GM13976 (cell line): ENCODE data around the gene TAF10.

Experiments
- DNase-seq: peaks from one replicate; pipeline ENCODE4 v3.0.0; 2012; ENCODE audit warnings: low spot score
- CTCF ChIP-seq: IDR thresholded peaks from 2 replicates; pipeline ENCODE4 v1.5.1; 2012; ENCODE audit warnings: borderline replicate concordance, mild to moderate bottlenecking; ENCODE audit not compliant: insufficient read depth; ENCODE audit errors: extremely low read depth, missing control alignments, control extremely low read depth
- in situ Hi-C: fragments of 300-500 bp; cut with MboI; formaldehyde crosslinking; loops from one replicate; pipeline ENCODE4 v1.12.0; 2022; ENCODE audit warnings: low sequenced_read_pairs, mixed read lengths, inconsistent platforms; ENCODE audit not compliant: unreplicated experiment

TAF10 gene

GRCh38 chr11:6625832-6626420 lies 13.9 kb upstream of the TAF10 start:
- no peak for TF ChIP-seq CTCF
- in situ Hi-C loops, result no loop called here
- no peak for DNase-seq

- in situ Hi-C loops, result no loop called here
- DNase-seq, result no peak
- TF ChIP-seq CTCF, result no peak
Observed at GRCh38 chr11:6625156-6625831, 13.3 kb upstream of the TAF10 start.

GRCh38 chr11:6623391-6624363 lies 11.7 kb upstream of the TAF10 start:
- no peak for DNase-seq
- in situ Hi-C loops, result no loop called here
- TF ChIP-seq CTCF, result no peak

- DNase-seq, result no peak
- TF ChIP-seq CTCF, result no peak
- in situ Hi-C loops, result no loop called here
Observed at GRCh38 chr11:6622261-6623171, 10.5 kb upstream of the TAF10 start.

- in situ Hi-C loops, result no loop called here
- no peak for DNase-seq
- TF ChIP-seq CTCF, result no peak
Observed at GRCh38 chr11:6621711-6622211, 9.7 kb upstream of the TAF10 start.
